Neural cell (in vitro differentiated cells): ENCODE results near the gene PRKCA. TPM values are rescaled to one million over a fixed set of nuclear protein-coding genes. Genes with fewer than 3 reads are reported as not detected.

Source experiments
- H2AFZ ChIP-seq: fragments of 200-600, 300-800 bp; sonication (generic), shearing (Covaris generic); 2 replicates; pipeline ENCODE4 v1.6.0; 2014; ENCODE audit warnings: low read depth, mild to moderate bottlenecking, antibody characterized with exemption, low read length, moderate library complexity
- H3F3A ChIP-seq: fragments of 200-600 bp; shearing (Covaris generic); 2 replicates; pipeline ENCODE4 v1.6.1; 2016; ENCODE audit warnings: mild to moderate bottlenecking, moderate library complexity, mixed read lengths, antibody characterized with exemption, low read length; ENCODE audit not compliant: insufficient read depth, poor library complexity, severe bottlenecking
- H3K27ac ChIP-seq: fragments of 200-600, 300-800 bp; sonication (generic), shearing (Covaris generic); 2 replicates; pipeline ENCODE4 v1.5.1; 2014; ENCODE audit warnings: mild to moderate bottlenecking, low read length, moderate library complexity
- H3K27me3 ChIP-seq: fragments of 300-800, 200-600 bp; sonication (generic), shearing (Covaris generic); 2 replicates; pipeline ENCODE4 v1.6.0; 2014; ENCODE audit warnings: mild to moderate bottlenecking, low read depth, low read length, moderate library complexity; ENCODE audit not compliant: insufficient read depth
- H3K36me3 ChIP-seq: fragments of 300-800, 200-600 bp; sonication (generic), shearing (Covaris generic); 2 replicates; pipeline ENCODE4 v1.5.1; 2014; ENCODE audit warnings: mild to moderate bottlenecking, antibody characterized with exemption, low read length, moderate library complexity; ENCODE audit not compliant: insufficient read depth
- H3K4me2 ChIP-seq: fragments of 300-800, 200-600 bp; sonication (generic), shearing (Covaris generic); 2 replicates; pipeline ENCODE4 v1.6.0; 2014; ENCODE audit warnings: mild to moderate bottlenecking, low read length
- H3K4me3 ChIP-seq: fragments of 300-800, 200-600 bp; sonication (generic), shearing (Covaris generic); 2 replicates; pipeline ENCODE4 v1.5.1; 2014; ENCODE audit warnings: mild to moderate bottlenecking, low read length, moderate library complexity
- H3K79me2 ChIP-seq: fragments of 200-600 bp; shearing (Covaris generic); replicated peaks from 2 replicates; pipeline ENCODE4 v1.6.0; 2014; ENCODE audit warnings: mild to moderate bottlenecking, low read length, moderate library complexity; ENCODE audit not compliant: insufficient read depth
- H3K9ac ChIP-seq: fragments of 300-800, 200-600 bp; sonication (generic), shearing (Covaris generic); 2 replicates; pipeline ENCODE4 v1.6.1; 2016; ENCODE audit warnings: mild to moderate bottlenecking, low read length, mixed read lengths
- H3K9me2 ChIP-seq: fragments of 200-600 bp; shearing (Covaris generic); 2 replicates; pipeline ENCODE4 v1.6.1; 2016; ENCODE audit warnings: mild to moderate bottlenecking, low read length, mixed read lengths; ENCODE audit not compliant: insufficient read depth
- H3K9me3 ChIP-seq: fragments of 200-600, 300-800 bp; sonication (generic), shearing (Covaris generic); 2 replicates; pipeline ENCODE4 v1.6.1; 2016; ENCODE audit warnings: mild to moderate bottlenecking, mixed run types, low read length, moderate library complexity, mixed read lengths
- H4K20me1 ChIP-seq: fragments of 200-600 bp; shearing (Covaris generic); 2 replicates; pipeline ENCODE4 v1.6.1; 2016; ENCODE audit warnings: mild to moderate bottlenecking, mixed run types; ENCODE audit not compliant: insufficient read depth
- EP300 ChIP-seq: fragments of 450-650 bp; conservative IDR thresholded peaks from 2 replicates; pipeline ENCODE4 v1.6.1; 2014; ENCODE audit warnings: antibody characterized with exemption, mild to moderate bottlenecking, moderate library complexity; ENCODE audit not compliant: poor library complexity, severe bottlenecking
- EZH2 ChIP-seq: fragments of 200-600, 300-800 bp; shearing (Covaris generic), sonication (generic); IDR thresholded peaks from 2 replicates; pipeline ENCODE4 v1.6.1; 2014; ENCODE audit warnings: antibody characterized with exemption, low read length, borderline replicate concordance, mild to moderate bottlenecking; ENCODE audit not compliant: insufficient read depth, poor library complexity, severe bottlenecking
- MXI1 ChIP-seq: fragments of 450-650 bp; conservative IDR thresholded peaks from 2 replicates; pipeline ENCODE4 v1.6.1; 2014; ENCODE audit warnings: antibody characterized with exemption, mild to moderate bottlenecking; ENCODE audit not compliant: poor library complexity, severe bottlenecking
- POLR2AphosphoS5 ChIP-seq: IDR thresholded peaks from 2 replicates; pipeline ENCODE4 v1.6.1; 2012
- RAD21 ChIP-seq: fragments of 450-650 bp; conservative IDR thresholded peaks from 2 replicates; pipeline ENCODE4 v1.6.1; 2014; ENCODE audit warnings: antibody characterized with exemption, mild to moderate bottlenecking, moderate library complexity
- SMC3 ChIP-seq: fragments of 450-650 bp; conservative IDR thresholded peaks from 2 replicates; pipeline ENCODE4 v1.6.1; 2014; ENCODE audit warnings: antibody characterized with exemption, mild to moderate bottlenecking, moderate library complexity; ENCODE audit not compliant: poor library complexity
- TAF1 ChIP-seq: IDR thresholded peaks from 2 replicates; pipeline ENCODE4 v1.6.1; 2012; ENCODE audit warnings: low read depth
- polyA plus RNA-seq: library from polyadenylated mRNA; depleted of rRNA; stranded (reverse); fragments of >200 nt; gene quantifications from 2 replicates; pipeline ENCODE4 v1.2.3, GENCODE V29; 2014
- TF ChIP-seq, protein P1 (sequence below): fragments of 450-650 bp; IDR thresholded peaks from 2 replicates; pipeline ENCODE4 v1.5.1; 2014; ENCODE audit warnings: antibody characterized with exemption, mild to moderate bottlenecking, moderate library complexity; ENCODE audit not compliant: poor library complexity, severe bottlenecking
- TF ChIP-seq, protein P2 (sequence below): IDR thresholded peaks from 2 replicates; pipeline ENCODE4 v1.6.1; 2012; ENCODE audit warnings: borderline replicate concordance

Gene PRKCA
- polyA plus RNA-seq, 1 donor from 2014 or later = 5.9 TPM

GRCh38 chr17:66576473-66576872, 274.1 kb downstream of the PRKCA start:
- no peak overlapping the region for H3K27ac ChIP-seq
- H3K27me3 ChIP-seq = no peaks in the 10 kb centered on the region
- no peak overlapping the region for H3K4me3 ChIP-seq
- no peaks in the 10 kb centered on the region for H4K20me1 ChIP-seq
- no peaks in the 10 kb centered on the region for H3K9me3 ChIP-seq
- TF ChIP-seq SMC3 (no peak), EP300 (no peak), MXI1 (no peak), TAF1 (no peak), RAD21 (no peak)
- H3K79me2 ChIP-seq = no peaks in the 10 kb centered on the region
- H3F3A ChIP-seq = no peaks in the 10 kb centered on the region
- no peak overlapping the region for H2AFZ ChIP-seq
- H3K9me2 ChIP-seq = no peaks in the 10 kb centered on the region
- no peaks in the 10 kb centered on the region for H3K36me3 ChIP-seq
- no peak overlapping the region for H3K9ac ChIP-seq
- H3K4me2 ChIP-seq = no peak overlapping the region

GRCh38 chr17:66577041-66577440, 274.6 kb downstream of the PRKCA start:
- no peaks in the 10 kb centered on the region for H3K36me3 ChIP-seq
- no peak overlapping the region for H3K4me3 ChIP-seq
- no peak overlapping the region for H3K27ac ChIP-seq
- H4K20me1 ChIP-seq = no peaks in the 10 kb centered on the region
- TF ChIP-seq, protein P1, sequence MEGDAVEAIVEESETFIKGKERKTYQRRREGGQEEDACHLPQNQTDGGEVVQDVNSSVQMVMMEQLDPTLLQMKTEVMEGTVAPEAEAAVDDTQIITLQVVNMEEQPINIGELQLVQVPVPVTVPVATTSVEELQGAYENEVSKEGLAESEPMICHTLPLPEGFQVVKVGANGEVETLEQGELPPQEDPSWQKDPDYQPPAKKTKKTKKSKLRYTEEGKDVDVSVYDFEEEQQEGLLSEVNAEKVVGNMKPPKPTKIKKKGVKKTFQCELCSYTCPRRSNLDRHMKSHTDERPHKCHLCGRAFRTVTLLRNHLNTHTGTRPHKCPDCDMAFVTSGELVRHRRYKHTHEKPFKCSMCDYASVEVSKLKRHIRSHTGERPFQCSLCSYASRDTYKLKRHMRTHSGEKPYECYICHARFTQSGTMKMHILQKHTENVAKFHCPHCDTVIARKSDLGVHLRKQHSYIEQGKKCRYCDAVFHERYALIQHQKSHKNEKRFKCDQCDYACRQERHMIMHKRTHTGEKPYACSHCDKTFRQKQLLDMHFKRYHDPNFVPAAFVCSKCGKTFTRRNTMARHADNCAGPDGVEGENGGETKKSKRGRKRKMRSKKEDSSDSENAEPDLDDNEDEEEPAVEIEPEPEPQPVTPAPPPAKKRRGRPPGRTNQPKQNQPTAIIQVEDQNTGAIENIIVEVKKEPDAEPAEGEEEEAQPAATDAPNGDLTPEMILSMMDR = no peak
- TF ChIP-seq MXI1 (no peak), SMC3 (no peak), EP300 (no peak)
- H3F3A ChIP-seq = no peaks in the 10 kb centered on the region
- H3K9ac ChIP-seq = no peak overlapping the region
- no peaks in the 10 kb centered on the region for H3K9me3 ChIP-seq
- no peaks in the 10 kb centered on the region for H3K9me2 ChIP-seq
- no peaks in the 10 kb centered on the region for H3K27me3 ChIP-seq
- H3K79me2 ChIP-seq = no peaks in the 10 kb centered on the region
- no peak overlapping the region for H2AFZ ChIP-seq
- H3K4me2 ChIP-seq = no peak overlapping the region

GRCh38 chr17:66578781-66579489, 276.5 kb downstream of the PRKCA start:
- no peaks in the 10 kb centered on the region for H4K20me1 ChIP-seq

More at GRCh38 chr17:66578781-66579489, 276.5 kb downstream of the PRKCA start:
- Histone ChIP-seq H3F3A (no peaks in the 10 kb centered on the region), H3K9ac (no peak overlapping the region), H3K9me3 (no peaks in the 10 kb centered on the region), H2AFZ (no peak overlapping the region), H3K36me3 (no peaks in the 10 kb centered on the region), H3K27ac (no peak overlapping the region), H3K9me2 (no peaks in the 10 kb centered on the region), H3K79me2 (no peaks in the 10 kb centered on the region), H3K27me3 (no peaks in the 10 kb centered on the region), H3K4me3 (no peak overlapping the region), H3K4me2 (no peak overlapping the region)
- TF ChIP-seq, protein P1 = no peak
- no peak for TF ChIP-seq EP300
- no peak for TF ChIP-seq TAF1
- no peak for TF ChIP-seq POLR2AphosphoS5
- TF ChIP-seq MXI1 = no peak
- TF ChIP-seq EZH2 = no peak
- TF ChIP-seq, protein P2, sequence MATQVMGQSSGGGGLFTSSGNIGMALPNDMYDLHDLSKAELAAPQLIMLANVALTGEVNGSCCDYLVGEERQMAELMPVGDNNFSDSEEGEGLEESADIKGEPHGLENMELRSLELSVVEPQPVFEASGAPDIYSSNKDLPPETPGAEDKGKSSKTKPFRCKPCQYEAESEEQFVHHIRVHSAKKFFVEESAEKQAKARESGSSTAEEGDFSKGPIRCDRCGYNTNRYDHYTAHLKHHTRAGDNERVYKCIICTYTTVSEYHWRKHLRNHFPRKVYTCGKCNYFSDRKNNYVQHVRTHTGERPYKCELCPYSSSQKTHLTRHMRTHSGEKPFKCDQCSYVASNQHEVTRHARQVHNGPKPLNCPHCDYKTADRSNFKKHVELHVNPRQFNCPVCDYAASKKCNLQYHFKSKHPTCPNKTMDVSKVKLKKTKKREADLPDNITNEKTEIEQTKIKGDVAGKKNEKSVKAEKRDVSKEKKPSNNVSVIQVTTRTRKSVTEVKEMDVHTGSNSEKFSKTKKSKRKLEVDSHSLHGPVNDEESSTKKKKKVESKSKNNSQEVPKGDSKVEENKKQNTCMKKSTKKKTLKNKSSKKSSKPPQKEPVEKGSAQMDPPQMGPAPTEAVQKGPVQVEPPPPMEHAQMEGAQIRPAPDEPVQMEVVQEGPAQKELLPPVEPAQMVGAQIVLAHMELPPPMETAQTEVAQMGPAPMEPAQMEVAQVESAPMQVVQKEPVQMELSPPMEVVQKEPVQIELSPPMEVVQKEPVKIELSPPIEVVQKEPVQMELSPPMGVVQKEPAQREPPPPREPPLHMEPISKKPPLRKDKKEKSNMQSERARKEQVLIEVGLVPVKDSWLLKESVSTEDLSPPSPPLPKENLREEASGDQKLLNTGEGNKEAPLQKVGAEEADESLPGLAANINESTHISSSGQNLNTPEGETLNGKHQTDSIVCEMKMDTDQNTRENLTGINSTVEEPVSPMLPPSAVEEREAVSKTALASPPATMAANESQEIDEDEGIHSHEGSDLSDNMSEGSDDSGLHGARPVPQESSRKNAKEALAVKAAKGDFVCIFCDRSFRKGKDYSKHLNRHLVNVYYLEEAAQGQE = no peak
- TF ChIP-seq SMC3 = no peak
- TF ChIP-seq RAD21 = no peak
